ENCODE data around the gene LRRC34.
A peak's percentile ranks its signal among the peaks of the same experiment; 100 is the strongest.

GRCh38 chr3:169764312-169764881, 48.3 kb downstream of the LRRC34 start:
- TF ChIP-seq POLR2AphosphoS5 (IDR thresholded peaks at IDR 0.05; ENCODE audit: low read depth, low read length) = peak; percentile 78; the same call in 1 of the 2 replicates
- TF ChIP-seq POLR2A (IDR thresholded peaks at IDR 0.05; ENCODE audit: low read depth, low read length) = peak; percentile 52; the same call in 1 of the 2 replicates
- peak; percentile 66 for TF ChIP-seq TAF1 (IDR thresholded peaks at IDR 0.05; ENCODE audit: low read depth, low read length)
- no peak for TF ChIP-seq PAX5 (IDR thresholded peaks at IDR 0.05; ENCODE audit: insufficient read depth, low read length, severe bottlenecking)
- peak; percentile 36; the same call in 1 of the 2 replicates for TF ChIP-seq POU2F2 (IDR thresholded peaks at IDR 0.05; ENCODE audit: low read depth, low read length)
